MM.1S (cell line): Measurements from ENCODE around the gene OSBPL10.

Experiments
- DNase-seq: peaks from one replicate; pipeline ENCODE4 v3.0.0-alpha.2; 2015
- H2AFZ ChIP-seq: fragments of 300-600 bp; sonication (generic); 2 replicates; pipeline ENCODE4 v1.6.0; 2016; ENCODE audit warnings: antibody characterized with exemption, low read length
- H3F3A ChIP-seq: fragments of 300-600 bp; sonication (generic); 2 replicates; pipeline ENCODE4 v1.6.1; 2016; ENCODE audit warnings: mild to moderate bottlenecking, antibody characterized with exemption, low read length, moderate library complexity, mixed read lengths; ENCODE audit not compliant: insufficient read depth
- H3K27ac ChIP-seq: fragments of 300-600 bp; sonication (generic); 2 replicates; pipeline ENCODE4 v1.5.1; 2016; ENCODE audit warnings: mild to moderate bottlenecking, low read length
- H3K27me3 ChIP-seq: fragments of 300-600 bp; sonication (generic); replicated peaks from 2 replicates; pipeline ENCODE4 v1.6.0; 2016; ENCODE audit warnings: low read length; ENCODE audit not compliant: insufficient read depth
- H3K36me3 ChIP-seq: fragments of 300-600 bp; sonication (generic); replicated peaks from 2 replicates; pipeline ENCODE4 v1.6.1; 2016; ENCODE audit warnings: mild to moderate bottlenecking, low read length, mixed read lengths; ENCODE audit not compliant: insufficient read depth
- H3K4me1 ChIP-seq: fragments of 300-600 bp; sonication (generic); 2 replicates; pipeline ENCODE4 v1.6.1; 2016; ENCODE audit warnings: low read length, mixed read lengths
- H3K4me2 ChIP-seq: fragments of 300-600 bp; sonication (generic); 2 replicates; pipeline ENCODE4 v1.6.0; 2016; ENCODE audit warnings: low read depth, low read length
- H3K4me3 ChIP-seq: fragments of 300-600 bp; sonication (generic); 2 replicates; pipeline ENCODE4 v1.5.1; 2016; ENCODE audit warnings: low read length, mixed read lengths
- H3K79me2 ChIP-seq: fragments of 300-600 bp; sonication (generic); 2 replicates; pipeline ENCODE4 v1.6.1; 2016; ENCODE audit warnings: mixed run types, low read length, mixed read lengths
- H3K9ac ChIP-seq: fragments of 300-600 bp; sonication (generic); 2 replicates; pipeline ENCODE4 v1.6.1; 2016; ENCODE audit warnings: low read length, mixed read lengths
- H3K9me2 ChIP-seq: fragments of 300-600 bp; sonication (generic); replicated peaks from 2 replicates; pipeline ENCODE4 v1.6.1; 2016; ENCODE audit warnings: mild to moderate bottlenecking, low read length, mixed read lengths; ENCODE audit not compliant: insufficient read depth
- H3K9me3 ChIP-seq: fragments of 300-600 bp; sonication (generic); replicated peaks from 2 replicates; pipeline ENCODE4 v1.6.1; 2016; ENCODE audit warnings: mild to moderate bottlenecking, low read length, mixed read lengths; ENCODE audit not compliant: insufficient read depth
- H4K20me1 ChIP-seq: fragments of 300-600 bp; sonication (generic); 2 replicates; pipeline ENCODE4 v1.6.1; 2016; ENCODE audit warnings: mild to moderate bottlenecking, low read length, moderate library complexity, mixed read lengths; ENCODE audit not compliant: insufficient read depth
- EZH2 ChIP-seq: fragments of 300-600 bp; sonication (generic); optimal IDR thresholded peaks from 2 replicates; pipeline ENCODE3; 2017; ENCODE audit warnings: low read depth, mild to moderate bottlenecking, antibody characterized with exemption, low read length, mixed read lengths
- EZH2phosphoT487 ChIP-seq: fragments of 300-600 bp; sonication (generic); IDR thresholded peaks from 2 replicates; pipeline ENCODE4 v1.6.1; 2018; ENCODE audit warnings: antibody characterized with exemption, low read length
- TF ChIP-seq, protein P1 (sequence below): fragments of 300-600 bp; sonication (generic); IDR thresholded peaks from 2 replicates; pipeline ENCODE4 v1.5.1; 2016; ENCODE audit warnings: antibody characterized with exemption, low read length, mixed read lengths

The OSBPL10 gene

GRCh38 chr3:31616711-31617110 lies 364.4 kb downstream of the OSBPL10 start:
- H3K4me2 ChIP-seq = no peak overlapping the region
- peaks cover 4% of the 10 kb centered on the region; the same call in 1 of the 2 replicates for H3F3A ChIP-seq

GRCh38 chr3:31615071-31615875 lies 365.8 kb downstream of the OSBPL10 start:
- no peaks in the 10 kb centered on the region for H3K9me3 ChIP-seq
- peaks cover 1% of the 10 kb centered on the region; the same call in 1 of the 2 replicates for H3K4me1 ChIP-seq
- TF ChIP-seq EZH2phosphoT487 (no peak), EZH2 (no peak)
- TF ChIP-seq, protein P1, sequence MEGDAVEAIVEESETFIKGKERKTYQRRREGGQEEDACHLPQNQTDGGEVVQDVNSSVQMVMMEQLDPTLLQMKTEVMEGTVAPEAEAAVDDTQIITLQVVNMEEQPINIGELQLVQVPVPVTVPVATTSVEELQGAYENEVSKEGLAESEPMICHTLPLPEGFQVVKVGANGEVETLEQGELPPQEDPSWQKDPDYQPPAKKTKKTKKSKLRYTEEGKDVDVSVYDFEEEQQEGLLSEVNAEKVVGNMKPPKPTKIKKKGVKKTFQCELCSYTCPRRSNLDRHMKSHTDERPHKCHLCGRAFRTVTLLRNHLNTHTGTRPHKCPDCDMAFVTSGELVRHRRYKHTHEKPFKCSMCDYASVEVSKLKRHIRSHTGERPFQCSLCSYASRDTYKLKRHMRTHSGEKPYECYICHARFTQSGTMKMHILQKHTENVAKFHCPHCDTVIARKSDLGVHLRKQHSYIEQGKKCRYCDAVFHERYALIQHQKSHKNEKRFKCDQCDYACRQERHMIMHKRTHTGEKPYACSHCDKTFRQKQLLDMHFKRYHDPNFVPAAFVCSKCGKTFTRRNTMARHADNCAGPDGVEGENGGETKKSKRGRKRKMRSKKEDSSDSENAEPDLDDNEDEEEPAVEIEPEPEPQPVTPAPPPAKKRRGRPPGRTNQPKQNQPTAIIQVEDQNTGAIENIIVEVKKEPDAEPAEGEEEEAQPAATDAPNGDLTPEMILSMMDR = no peak
- no peak for DNase-seq
- H3K79me2 ChIP-seq = peaks cover 56% of the 10 kb centered on the region
- H3F3A ChIP-seq = peaks cover 2% of the 10 kb centered on the region; the same call in 1 of the 2 replicates
- no peak overlapping the region for H2AFZ ChIP-seq
- peaks cover 3% of the 10 kb centered on the region; the same call in 1 of the 2 replicates for H4K20me1 ChIP-seq
- H3K27ac ChIP-seq = no peak overlapping the region
- H3K36me3 ChIP-seq = peaks cover 3% of the 10 kb centered on the region
- H3K4me3 ChIP-seq = no peak overlapping the region
- H3K9ac ChIP-seq = no peak overlapping the region
- no peaks in the 10 kb centered on the region for H3K27me3 ChIP-seq
- no peaks in the 10 kb centered on the region for H3K9me2 ChIP-seq
- H3K4me2 ChIP-seq = no peak overlapping the region

More at GRCh38 chr3:31616711-31617110, 364.4 kb downstream of the OSBPL10 start:
- peaks cover 3% of the 10 kb centered on the region for H3K36me3 ChIP-seq
- no peak overlapping the region for H2AFZ ChIP-seq
- H3K79me2 ChIP-seq = peaks cover 45% of the 10 kb centered on the region
- no peak overlapping the region for H3K9ac ChIP-seq
- H3K4me3 ChIP-seq = no peak overlapping the region
- H3K9me3 ChIP-seq = no peaks in the 10 kb centered on the region
- H3K9me2 ChIP-seq = no peaks in the 10 kb centered on the region
- no peak overlapping the region for H3K27ac ChIP-seq
- H3K27me3 ChIP-seq = no peaks in the 10 kb centered on the region
- no peak for TF ChIP-seq EZH2phosphoT487
- TF ChIP-seq, protein P1 = no peak
- TF ChIP-seq EZH2 = no peak
- peaks cover 16% of the 10 kb centered on the region for H3K4me1 ChIP-seq
- DNase-seq = no peak
- no peaks in the 10 kb centered on the region for H4K20me1 ChIP-seq

DNA sequence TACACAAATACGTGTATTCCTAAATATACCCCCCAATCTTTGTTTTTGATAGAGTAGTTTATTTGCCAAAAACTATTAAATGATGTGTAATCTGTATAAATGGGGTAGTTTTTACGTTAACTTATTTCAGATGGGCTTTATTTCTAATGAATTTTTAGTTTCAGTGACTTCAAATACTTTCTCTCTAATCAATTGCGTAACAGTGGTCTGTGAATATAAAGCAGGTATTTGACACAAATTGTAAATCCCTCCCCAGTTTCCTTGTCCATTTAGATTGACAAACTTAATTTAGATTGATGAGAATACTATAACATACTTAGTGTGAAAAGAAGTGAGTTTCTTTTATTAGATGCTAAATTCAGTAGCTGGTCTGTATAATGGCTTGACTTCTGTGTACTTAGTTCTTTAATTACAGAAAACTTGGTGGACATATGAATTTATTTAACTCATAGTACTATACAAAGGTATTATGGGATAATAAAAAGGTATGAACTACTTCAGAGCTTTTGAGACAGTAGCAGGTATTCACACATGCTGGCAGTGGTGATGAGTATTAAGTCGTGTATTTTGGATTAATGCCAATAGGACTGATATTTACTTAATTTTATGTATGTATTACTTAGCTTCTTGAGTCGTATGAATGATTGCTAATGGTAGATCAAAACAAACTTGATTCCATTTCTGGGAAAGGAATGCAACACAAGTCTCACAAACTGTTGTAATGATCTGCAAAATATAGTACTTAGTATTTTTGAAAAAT lies 366.7 kb downstream of the OSBPL10 start:
- H4K20me1 ChIP-seq = peaks cover 5% of the 10 kb centered on the region; the same call in 1 of the 2 replicates

More for the DNA sequence above, 366.7 kb downstream of the OSBPL10 start:
- no peak for DNase-seq
- Histone ChIP-seq H3K4me1 (no peaks in the 10 kb centered on the region), H3K9me2 (no peaks in the 10 kb centered on the region), H2AFZ (no peak overlapping the region), H3K9me3 (no peaks in the 10 kb centered on the region), H3K4me2 (no peak overlapping the region), H3K27ac (no peak overlapping the region), H3K27me3 (no peaks in the 10 kb centered on the region), H3K36me3 (peaks cover 3% of the 10 kb centered on the region), H3K9ac (no peak overlapping the region), H3F3A (no peaks in the 10 kb centered on the region), H3K79me2 (peaks cover 63% of the 10 kb centered on the region), H3K4me3 (no peak overlapping the region)
- TF ChIP-seq, protein P1 = no peak
- TF ChIP-seq EZH2 = no peak
- no peak for TF ChIP-seq EZH2phosphoT487
